ENCODE measurements around the gene LEMD1.
"Not testable (repeated sequence)": the region's sequence is repeated elsewhere in the genome, so short reads cannot be mapped to it uniquely, and the experiment has no call there.

LEMD1 gene

DNA sequence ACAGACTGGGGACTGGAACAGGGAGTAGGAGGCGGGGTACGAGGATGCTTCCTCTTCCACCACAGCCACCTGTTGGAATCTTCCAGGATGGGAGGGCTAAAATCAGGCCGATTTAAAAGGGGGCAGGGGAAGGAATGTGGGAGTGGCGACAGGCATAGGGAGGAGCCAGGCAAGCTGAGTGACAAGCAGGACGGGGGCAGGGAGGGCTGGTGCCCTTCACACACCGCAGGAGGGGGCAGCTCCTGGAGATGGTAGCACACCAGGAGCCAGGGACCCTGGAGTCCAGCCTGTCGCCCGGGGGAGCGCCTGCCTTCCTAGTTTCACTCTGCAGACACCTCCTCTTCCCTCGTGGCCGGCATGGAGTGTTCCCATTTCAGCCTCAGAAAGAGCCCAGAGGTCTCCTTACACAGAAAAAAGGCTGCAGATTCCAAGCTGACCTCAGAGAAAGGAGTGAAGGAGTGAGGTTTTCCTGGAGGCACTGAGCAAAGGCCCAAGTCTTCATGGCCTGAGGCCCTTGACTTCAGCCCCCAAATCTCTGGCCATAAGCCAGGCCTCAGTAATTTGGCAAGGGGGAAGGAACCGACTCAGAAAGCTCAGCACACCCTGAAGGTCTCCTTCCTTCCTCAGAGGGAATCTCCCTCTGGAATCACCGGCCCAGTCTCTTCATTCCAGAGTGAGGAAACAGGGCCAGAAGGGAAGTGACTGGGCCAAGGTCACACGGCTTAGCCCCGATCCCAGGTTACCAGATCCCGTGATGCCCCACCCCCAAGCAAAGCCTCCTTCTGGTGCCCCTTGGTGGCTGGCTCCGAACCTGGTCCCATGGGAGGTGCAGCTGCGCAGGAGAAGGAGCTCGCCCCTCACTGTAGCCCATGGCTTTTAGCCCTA is 25.8 kb upstream of the LEMD1 start:
- DNase-seq (ENCODE audit: low read depth in 2 of 3, low spot score in 1 of 3): no peak

DNA sequence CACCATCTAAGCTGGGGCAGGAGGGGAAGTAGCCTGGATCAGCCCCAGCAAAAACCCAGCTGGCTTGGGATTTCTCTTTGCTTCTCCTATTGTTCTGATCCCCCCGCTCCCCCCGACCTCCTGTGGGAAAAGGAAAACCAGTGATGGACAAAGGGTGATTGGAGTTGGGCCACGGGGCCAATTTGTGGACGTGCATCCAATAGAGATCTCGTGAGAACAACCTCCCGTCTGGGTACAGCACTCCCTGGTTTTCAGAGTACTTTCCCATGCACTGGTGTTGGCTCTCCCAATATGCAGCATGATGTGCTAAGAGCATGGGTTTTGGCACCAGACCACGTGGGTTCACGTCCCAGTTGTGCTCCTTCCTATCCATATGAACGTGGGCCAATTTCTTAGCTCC is 25.0 kb upstream of the LEMD1 start:
- no peak for DNase-seq (ENCODE audit: low read depth in 2 of 3, low spot score in 1 of 3)

GRCh38 chr1:205445646-205445935 is 23.7 kb upstream of the LEMD1 start:
- DNase-seq (ENCODE audit: low read depth in 2 of 3, low spot score in 1 of 3): no peak

- no peak for DNase-seq (ENCODE audit: low read depth in 2 of 3, low spot score in 1 of 3)
These were observed 23.2 kb upstream of the LEMD1 start for GRCh38 chr1:205444931-205445645.

DNA sequence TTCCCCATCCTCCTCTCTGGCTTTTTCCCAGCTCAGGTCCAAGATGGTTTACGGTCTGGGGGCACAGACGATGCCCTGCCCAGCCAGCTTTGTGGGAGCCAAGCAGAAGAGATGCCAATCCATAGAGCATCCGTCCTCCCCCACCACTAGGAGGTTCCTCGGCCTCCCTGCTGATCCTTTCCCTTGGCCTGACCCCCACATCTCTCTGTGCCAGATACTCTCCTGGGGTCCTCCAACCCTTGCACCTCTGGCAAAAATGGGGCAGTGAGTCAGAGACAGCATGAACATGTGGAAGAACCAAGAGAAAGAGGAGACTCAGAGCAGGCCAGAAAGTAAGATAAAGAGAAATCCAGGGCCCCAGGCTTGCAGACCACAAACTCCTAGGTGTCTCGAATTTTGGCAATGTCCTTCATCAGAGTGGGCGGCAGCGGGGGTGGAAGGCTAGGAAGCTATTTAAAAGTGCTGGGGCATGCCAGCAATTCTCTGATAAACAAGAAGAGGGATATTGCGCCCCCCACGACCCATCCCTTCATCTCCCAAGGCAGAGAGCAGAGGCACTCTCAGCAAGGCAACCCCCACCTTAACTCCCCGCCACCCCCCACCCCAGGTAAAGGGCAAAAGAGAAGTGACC is 22.6 kb upstream of the LEMD1 start:
- no peak for DNase-seq (ENCODE audit: low read depth in 2 of 3, low spot score in 1 of 3)

DNA sequence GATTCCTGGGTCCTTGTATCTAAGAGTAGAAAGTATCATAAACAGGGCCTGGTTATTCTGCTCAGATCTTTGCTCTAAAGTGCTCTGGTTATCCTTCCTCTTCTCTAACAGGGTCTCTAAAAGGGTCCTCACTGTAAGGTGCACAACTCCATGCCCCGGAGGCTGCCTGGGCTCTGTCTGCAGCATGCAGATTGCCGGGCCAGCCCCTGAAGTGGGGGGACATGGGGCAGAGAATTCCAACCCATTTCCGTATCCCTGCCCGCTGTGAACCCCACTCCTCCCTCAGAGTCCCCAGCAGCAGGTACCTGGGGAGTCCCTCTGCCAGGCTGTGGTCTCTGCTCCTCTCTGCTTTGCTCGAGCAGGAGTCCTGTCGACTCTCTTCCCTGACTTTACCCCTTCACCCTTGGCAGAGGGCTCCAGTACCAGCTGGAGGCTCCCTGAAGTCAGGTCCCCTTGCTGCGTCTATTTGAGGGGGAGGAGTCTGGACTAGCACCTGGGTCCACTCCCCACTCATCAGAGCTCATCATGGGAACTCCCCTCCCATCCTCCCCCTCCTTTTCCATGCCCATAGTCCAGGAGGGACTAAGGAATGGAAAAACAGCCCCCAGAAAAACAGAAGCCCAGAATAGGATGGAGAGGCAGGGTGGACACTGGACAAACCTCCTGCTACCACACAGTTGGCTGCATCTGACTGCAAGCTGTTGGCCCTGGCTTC is 21.9 kb upstream of the LEMD1 start:
- no peak for DNase-seq (ENCODE audit: low read depth in 2 of 3, low spot score in 1 of 3)

DNA sequence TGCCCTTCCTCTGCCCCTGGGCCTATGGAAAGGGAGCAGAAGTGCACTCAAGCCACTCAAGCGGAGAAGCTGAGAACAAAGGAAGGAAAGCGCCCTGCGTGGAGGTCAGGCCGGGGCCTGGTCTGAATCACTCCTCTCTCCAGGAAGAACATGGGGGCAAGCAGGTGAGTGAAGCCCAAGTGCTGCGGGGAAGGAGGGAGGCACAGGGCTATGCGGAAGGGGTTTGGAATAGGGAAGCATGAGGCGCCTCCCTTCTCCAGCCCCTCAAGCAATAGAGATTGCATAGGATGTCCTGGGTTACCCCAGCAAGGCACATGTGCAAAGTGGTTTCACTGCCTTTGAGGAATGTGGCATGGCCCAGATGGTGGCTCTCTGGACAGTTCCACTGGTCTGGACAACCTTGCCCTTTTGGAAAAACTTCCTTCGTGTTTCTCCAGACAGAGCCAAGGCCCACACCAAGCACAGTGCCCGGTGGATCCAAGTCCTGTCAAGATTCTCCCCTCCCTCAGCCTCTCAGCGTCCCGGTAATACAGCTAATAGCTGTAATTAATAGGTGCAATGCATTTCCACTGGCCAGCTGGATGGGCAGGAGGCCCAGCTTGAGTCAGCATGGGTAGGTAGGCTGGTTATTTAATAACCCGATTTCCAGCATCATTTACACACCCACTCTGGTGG is 20.3 kb upstream of the LEMD1 start:
- DNase-seq (ENCODE audit: low read depth in 2 of 3, low spot score in 1 of 3): no peak

DNA sequence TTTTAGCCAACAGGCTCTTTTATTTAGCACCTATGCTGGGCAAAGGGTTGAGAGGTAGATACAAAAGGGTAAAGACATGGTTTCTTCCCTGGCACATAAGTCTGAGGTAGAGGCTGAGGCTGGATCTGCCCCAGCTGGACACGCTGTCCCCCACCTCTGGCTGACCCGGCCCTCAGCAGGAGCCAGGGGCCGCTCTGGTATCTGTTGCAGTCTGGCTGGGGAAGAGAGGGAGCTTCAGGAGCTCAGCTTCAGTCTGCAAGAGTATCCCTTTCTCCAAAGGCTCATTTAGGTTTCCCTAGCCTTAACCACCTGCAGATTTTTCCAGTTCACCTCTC is 19.8 kb upstream of the LEMD1 start:
- no peak for DNase-seq (ENCODE audit: low read depth in 2 of 3, low spot score in 1 of 3)

DNA sequence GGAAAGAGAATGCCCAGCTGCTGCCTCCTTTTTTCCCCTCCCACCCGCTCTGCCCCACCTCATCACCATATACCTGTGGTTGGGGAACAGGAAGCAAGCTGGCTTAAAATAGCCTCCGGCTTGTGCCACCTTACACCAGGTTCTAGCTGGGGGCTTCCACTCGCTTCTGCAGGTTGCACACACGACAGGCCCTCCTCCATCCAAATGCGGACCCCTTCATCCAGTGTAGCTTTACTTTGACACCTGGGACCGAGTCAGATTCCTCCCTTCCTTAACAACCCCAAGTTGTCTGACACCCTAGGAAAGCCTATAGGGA is 19.4 kb upstream of the LEMD1 start:
- DNase-seq (ENCODE audit: low read depth in 2 of 3, low spot score in 1 of 3): no peak

DNA sequence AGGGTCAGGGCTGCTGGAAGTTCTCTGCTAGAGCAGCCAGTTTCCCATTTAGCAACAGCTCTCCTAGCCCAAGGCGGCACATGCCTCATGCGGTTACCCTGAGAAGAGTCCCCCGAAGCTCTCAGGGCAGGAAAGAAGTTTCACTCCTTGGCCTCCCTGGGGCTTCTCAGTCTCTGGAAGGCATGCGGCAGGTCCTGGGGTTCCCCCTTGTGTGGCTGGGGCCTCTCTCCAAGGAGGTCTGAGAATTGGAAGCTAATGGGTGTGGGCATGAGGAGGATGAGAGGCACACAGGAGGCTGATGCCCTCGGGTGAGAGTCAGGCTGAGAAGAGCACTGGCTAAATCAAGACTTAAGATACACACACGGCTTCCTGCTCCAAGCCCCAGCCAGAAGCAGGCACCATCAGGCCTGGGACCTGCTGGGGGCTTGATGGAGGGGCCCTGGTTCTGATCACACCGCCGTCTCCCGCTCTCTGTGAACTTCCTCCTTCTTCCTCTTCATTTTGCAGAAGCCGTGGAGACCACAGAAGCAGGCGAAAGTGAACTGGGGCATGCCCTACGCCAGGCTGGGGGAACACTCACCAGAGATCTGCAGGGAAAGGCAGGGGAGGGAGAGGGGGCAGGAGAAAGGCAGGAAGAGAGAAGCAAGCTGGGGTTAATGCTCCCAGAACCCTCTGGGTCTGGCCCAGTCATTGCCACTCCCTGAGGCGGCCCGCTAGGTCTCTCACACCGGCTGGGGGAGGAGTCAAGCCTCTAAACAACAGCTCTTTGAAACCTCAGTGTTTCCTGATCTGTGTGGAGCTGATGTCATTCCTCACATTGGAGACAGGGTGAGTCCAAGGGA is 18.8 kb upstream of the LEMD1 start:
- peak; percentile 51 to 62 (median 52) for DNase-seq (ENCODE audit: low read depth in 2 of 3, low spot score in 1 of 3)

GRCh38 chr1:205440121-205440475 is 18.2 kb upstream of the LEMD1 start:
- no peak for DNase-seq (ENCODE audit: low read depth in 2 of 3, low spot score in 1 of 3)

DNA sequence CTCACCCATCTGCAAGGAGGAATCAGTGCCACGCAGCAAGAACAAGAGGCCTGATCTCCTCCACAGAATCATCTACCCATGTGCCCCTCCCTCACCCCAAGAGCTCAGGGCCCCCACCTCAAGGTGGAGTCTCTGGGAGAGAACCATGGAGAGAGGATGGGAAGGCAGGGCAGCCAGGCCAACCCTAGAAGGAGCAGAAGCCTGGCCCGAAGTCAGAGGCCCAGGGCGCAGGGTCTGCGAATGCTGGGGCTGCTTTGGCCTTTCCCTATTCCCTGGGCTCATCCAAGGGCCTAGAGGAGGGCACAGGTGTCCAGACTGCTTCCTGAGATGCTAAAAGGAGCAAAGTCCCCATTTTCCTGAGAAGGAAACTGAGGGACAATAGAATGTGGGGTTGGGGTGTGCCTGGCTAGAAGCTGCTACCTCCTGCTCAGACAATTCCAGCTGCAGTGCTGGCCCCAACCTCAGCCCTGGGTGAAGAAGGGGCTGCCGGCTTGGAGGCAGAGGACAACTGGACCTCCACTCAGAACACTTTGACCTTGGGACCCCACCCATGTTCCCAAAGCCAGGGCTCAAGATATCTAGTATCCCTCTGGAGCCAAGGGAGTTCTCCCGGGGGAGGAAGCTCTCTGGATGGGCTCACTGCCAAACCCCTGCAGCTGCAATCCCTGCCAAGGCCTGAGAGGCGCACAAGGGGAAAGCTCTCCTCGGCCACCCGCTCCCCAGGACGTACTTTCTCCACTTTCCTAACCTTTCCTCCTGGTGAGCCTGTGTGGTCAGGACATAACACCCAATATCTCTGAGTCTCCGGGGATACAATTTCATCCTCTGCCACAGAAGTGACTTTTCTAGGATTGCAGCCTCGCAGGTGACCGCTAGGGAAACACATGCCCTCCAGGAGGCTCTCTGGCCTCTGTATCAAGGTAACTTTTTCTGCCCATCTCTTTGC is 16.6 kb upstream of the LEMD1 start:
- DNase-seq (ENCODE audit: low read depth in 2 of 3, low spot score in 1 of 3): no peak

DNA sequence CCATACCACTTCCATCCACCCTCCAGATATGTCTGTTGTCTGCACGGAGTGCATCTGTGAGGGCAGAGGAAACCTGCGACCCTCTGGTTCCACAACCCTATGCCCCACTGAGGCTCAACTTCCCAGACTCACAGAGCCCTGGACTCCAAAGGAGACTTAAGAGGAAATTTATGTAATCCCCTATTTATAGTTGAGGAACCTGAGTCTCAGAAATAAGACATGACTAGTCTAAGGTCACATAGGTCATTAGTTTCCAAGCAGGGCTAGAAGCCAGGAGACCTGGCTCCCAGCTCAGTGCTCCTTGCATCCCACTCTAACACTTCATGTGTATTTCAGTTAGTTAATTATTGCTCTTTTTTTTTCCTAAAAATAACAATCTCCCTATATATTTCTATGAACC is 15.7 kb upstream of the LEMD1 start:
- DNase-seq (ENCODE audit: low read depth in 2 of 3, low spot score in 1 of 3): no peak

- DNase-seq (ENCODE audit: low read depth in 2 of 3, low spot score in 1 of 3): no peak
These were observed 15.0 kb upstream of the LEMD1 start for GRCh38 chr1:205436776-205437410.

GRCh38 chr1:205435578-205436573 is 14.0 kb upstream of the LEMD1 start:
- DNase-seq (ENCODE audit: low read depth in 2 of 3, low spot score in 1 of 3): no peak

DNA sequence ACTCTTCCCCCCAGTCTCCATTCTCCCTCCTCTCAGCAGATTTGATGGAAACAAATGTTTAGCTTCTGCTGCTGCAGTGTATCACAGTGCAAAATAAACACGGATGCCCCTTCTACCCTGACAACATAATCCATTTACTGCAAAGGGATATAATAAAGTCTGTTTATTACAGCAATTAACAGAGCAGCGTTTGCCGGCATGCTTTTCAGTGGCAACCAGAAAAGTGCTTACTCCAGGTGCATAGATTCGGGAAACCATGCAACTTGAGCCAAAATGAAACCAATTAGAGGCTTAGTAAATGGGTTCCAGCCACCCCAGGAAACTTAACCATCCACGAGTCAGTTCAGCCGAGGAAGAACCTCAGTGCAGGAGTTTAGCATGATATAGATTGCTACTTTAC is 12.9 kb upstream of the LEMD1 start:
- no peak for DNase-seq (ENCODE audit: low read depth in 2 of 3, low spot score in 1 of 3)

DNA sequence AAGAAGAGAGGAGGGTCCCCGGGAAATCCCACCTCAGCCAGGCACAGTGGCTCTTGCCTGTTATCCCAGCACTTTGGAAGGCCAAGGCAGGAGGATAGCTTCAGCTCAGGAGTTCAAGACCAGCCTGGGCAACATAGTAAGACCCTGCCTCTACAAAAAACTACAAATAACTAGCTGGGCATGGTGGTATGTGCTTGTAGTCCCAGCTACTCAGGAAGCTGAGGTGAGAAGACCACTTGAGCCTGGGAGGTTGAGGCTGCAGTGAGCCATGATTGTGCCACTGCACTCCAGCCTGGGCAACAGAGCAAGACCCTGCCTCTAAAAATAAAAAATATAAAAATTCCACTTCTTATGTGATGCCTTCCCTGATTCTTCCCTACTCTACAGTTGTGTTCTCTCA is 10.8 kb upstream of the LEMD1 start:
- not testable (repeated sequence) for DNase-seq (ENCODE audit: low read depth in 2 of 3, low spot score in 1 of 3)

DNA sequence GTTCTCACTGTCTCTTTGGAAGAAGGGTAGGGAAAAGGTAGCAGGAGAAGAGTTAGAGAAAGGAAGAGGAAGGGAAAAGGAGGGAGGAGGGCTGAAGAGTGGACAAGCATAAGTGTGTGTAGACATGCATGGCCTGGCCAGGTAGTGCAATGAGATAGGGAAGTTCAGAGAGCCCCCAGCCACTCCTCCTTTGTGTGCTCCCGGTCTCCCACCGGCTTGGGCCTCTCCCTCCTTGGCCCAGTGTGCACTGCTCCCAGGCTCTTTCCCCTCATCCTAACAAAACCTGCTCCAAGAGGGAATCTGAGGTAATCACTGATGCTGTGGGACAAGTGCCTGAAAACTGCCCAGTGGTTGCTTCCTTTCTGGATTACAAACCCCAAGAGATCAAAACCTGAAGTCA is 10.3 kb upstream of the LEMD1 start:
- DNase-seq (ENCODE audit: low read depth in 2 of 3, low spot score in 1 of 3): no peak

Data from stimulated activated CD4-positive, alpha-beta T cell treated with anti-CD3 and anti-CD28 coated beads, Interleukin-12 subunit alpha, Interleukin-12 subunit beta, amount 100 ng/mL, for 48 hours (primary cell).